ENCODE measurements around the gene BEX2.
"Not testable (repeated sequence)": the region's sequence is repeated elsewhere in the genome, so short reads cannot be mapped to it uniquely, and the experiment has no call there.

BEX2 gene

DNA sequence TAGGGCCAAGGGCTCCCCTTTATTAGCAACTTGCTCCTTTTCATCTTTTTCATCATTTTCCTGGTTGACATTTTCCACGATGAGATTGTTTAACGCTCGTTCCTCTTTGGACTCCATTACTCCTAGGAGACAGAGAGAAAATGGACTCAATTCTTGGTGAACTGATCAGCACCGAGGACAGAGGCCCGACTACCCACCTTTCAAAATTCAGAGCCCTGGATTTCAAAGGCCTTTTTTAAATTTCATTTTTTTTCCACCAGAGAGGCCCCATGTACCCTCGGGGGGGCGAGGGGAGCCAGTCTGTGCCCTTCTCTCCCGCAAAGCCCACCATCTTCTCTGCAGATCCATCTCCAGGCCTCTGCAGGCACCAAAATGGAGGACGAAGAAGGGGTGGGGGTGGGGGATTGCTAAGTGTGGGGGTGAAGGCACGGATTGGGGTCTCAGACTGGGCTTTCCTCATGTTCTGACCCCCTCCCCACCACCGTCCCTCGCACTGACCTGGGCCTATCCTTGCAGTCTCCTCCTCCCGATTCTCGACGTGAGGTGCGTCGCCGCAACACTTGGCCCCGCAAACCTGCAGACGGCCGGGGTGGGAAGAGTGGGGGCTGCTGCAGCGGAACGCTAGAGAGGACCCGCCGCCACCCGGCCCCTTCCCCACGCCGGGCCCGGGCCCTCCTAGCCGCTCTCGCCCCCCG lies 783 bp downstream of the BEX2 start:
- no peak for DNase-seq (ENCODE audit: low spot score in 2 of 2)
- in situ Hi-C loops (cut with MboI; ENCODE audit: low sequenced_read_pairs), result no loop called here
- H3K4me1 ChIP-seq, result no peaks in the 10 kb centered on the region

DNA sequence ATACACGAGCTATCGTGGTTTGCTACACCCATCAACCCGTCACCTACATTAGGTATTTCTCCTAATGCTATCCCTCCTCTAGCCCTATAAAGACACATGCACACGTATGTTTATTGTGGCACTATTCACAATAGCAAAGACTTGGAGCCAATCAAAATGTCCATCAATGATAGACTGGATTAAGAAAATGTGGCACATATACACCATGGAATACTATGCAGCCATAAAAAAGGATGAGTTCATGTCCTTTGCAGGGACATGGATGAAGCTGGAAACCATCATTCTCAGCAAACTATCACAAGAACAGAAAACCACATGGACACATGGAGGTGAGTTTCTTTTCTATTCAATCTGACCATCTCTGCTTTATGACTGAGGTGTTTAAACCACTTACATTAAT lies 5.1 kb downstream of the BEX2 start:
- H3K27me3 ChIP-seq (ENCODE audit: low read depth); DNase-seq (ENCODE audit: low spot score in 2 of 2); H3K4me3 ChIP-seq; in situ Hi-C loops (cut with MboI; ENCODE audit: low sequenced_read_pairs); H3K9me3 ChIP-seq; H3K36me3 ChIP-seq (replicated peaks); H3K4me1 ChIP-seq: not testable (repeated sequence)

More for the DNA sequence above, 783 bp downstream of the BEX2 start:
- Histone ChIP-seq H3K4me3 (no peak overlapping the region), H3K9me3 (no peaks in the 10 kb centered on the region), H3K27me3 (ENCODE audit: low read depth) (no peaks in the 10 kb centered on the region), H3K36me3 (replicated peaks) (no peaks in the 10 kb centered on the region)

DNA sequence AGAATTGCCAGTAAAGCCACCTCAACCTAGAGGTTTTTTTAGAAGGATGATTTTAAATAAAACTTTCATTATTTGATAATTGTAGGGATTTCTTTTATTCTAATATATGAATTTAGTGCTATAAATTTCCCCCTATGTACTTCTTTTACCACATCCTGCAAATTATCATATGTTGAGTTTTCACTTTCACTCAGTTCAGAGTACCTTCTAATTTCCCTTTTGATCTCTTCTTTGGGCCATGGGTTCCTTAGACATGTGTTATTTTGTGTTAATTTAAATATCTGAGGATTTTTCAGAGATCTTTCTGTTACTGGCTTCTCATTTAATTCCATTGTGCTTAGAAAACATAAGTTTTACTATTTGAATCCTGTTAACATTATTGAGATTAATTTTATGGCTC lies 6.1 kb downstream of the BEX2 start:
- Histone ChIP-seq H3K36me3 (replicated peaks) (no peaks in the 10 kb centered on the region), H3K4me3 (no peak overlapping the region), H3K27me3 (ENCODE audit: low read depth) (no peaks in the 10 kb centered on the region), H3K9me3 (no peaks in the 10 kb centered on the region), H3K4me1 (no peaks in the 10 kb centered on the region)
- no peak for DNase-seq (ENCODE audit: low spot score in 2 of 2)
- in situ Hi-C loops (cut with MboI; ENCODE audit: low sequenced_read_pairs), result no loop called here

DNA sequence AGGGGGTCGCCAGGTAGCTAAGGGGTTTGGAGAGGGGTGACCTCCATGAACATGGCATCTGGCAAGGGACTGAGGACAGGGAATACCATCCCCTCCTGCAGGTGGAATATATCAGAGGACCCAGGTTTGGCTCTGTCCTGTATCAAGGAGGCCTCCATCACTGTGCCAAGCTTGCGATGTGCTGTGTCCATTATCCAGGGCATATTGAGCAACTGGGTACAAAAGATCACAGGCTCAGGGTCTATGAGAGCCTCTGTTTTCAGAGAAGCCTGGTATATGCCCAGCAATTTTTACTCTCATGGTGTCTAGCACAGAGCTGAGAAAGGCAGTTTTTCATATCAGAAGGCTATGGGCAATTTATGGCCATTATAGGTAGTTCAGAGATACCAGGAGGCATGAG lies 17.7 kb downstream of the BEX2 start:
- DNase-seq (ENCODE audit: low spot score in 2 of 2), result no peak
- no peak overlapping the region for H3K4me3 ChIP-seq
- H3K9me3 ChIP-seq, result no peaks in the 10 kb centered on the region
- in situ Hi-C loops (cut with MboI; ENCODE audit: low sequenced_read_pairs), result no loop called here
- no peaks in the 10 kb centered on the region; the same call in 1 of the 2 replicates for H3K27me3 ChIP-seq (ENCODE audit: low read depth)
- H3K4me1 ChIP-seq, result no peaks in the 10 kb centered on the region
- H3K36me3 ChIP-seq (replicated peaks), result no peaks in the 10 kb centered on the region

DNA sequence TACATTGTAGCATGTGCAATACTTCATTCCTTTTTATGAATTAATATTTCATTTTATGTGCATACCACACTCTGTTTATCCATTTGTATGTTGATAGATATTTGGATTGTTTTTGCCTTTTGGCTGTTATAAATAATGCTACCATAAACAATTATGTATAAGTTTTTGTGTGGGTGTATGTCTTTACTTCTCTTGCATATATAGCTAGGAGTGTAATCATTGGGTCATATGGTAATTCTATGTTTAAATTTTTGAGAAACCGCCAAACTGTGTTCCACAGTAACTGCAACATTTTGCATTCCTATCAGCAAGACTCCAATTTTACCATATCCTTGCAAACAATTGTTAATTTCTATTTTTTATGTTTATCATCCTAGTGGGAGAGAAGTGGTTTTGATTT lies 31.2 kb downstream of the BEX2 start:
- Histone ChIP-seq H3K27me3 (ENCODE audit: low read depth) (peaks cover 41% of the 10 kb centered on the region), H3K9me3 (no peaks in the 10 kb centered on the region), H3K4me1 (no peaks in the 10 kb centered on the region), H3K36me3 (replicated peaks) (no peaks in the 10 kb centered on the region), H3K4me3 (no peak overlapping the region)
- DNase-seq (ENCODE audit: low spot score in 2 of 2), result no peak
- in situ Hi-C loops (cut with MboI; ENCODE audit: low sequenced_read_pairs), result no loop called here

DNA sequence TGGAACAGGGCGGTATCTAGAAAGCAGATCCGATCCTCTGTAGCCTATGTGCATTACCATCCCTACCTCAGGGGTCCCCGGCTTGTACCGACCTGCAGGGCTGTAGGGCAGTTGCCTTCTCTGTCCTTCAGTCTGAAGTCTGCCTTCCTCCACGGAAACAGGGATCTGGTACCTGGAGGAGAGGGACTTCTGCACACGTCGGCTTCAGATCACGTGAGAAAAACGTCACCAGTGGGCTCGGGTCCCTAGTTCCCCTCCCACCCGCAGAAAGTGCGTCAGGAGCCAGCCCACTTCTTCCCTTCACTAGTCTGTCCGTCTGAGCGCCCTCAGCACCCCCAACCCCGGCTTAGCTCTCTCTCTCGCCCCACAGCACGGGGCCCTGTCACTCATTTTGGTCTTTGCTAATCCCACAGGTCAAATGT lies 34.2 kb downstream of the BEX2 start, which contains the start of gene TCEAL5:
Gene TCEAL5, minus strand, starts transcription at position 170 of the 422 bp plus-strand sequence. CDS start 2,187 bp downstream, outside the sequence.
- Histone ChIP-seq H3K27me3 (ENCODE audit: low read depth) (peaks cover 64% of the 10 kb centered on the region), H3K4me1 (no peaks in the 10 kb centered on the region), H3K36me3 (replicated peaks) (no peaks in the 10 kb centered on the region), H3K9me3 (no peaks in the 10 kb centered on the region), H3K4me3 (no peak within 1 kb of the TSS)
- no peak for DNase-seq (ENCODE audit: low spot score in 2 of 2)
- in situ Hi-C loops (cut with MboI; ENCODE audit: low sequenced_read_pairs), result no loop called here

DNA sequence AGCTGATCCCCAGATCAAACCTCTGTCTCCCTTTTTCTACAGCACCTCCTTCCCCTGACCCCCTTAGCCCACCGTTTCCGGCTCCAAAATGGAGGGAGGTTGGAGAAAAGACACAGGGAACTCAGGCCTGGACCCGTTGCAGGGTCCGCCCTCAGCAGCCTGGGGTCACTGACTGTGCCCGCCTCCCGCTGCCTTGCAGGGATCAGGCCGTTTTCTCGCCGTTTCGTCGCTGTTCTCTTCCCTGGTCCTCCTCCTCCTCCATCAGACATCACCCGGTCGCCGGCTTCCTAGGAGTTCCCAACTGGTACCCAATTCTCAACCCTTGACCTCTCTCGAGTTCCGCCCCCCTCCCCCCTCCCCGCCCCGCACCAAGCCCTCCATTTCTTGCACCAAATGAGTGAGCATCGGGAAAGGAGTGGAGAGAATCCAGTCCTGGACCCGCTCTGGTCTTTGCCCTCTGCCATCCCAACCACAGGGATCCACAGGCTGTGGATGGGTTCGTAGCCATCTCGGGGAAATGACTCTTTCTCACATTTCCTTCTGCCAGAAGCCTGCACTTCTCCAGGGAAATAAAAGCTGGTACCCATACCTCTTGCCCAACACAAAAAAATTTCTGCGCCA lies 34.7 kb downstream of the BEX2 start:
- no peaks in the 10 kb centered on the region for H3K4me1 ChIP-seq
- no peaks in the 10 kb centered on the region for H3K36me3 ChIP-seq (replicated peaks)
- no peak overlapping the region for H3K4me3 ChIP-seq
- no peaks in the 10 kb centered on the region for H3K9me3 ChIP-seq
- DNase-seq (ENCODE audit: low spot score in 2 of 2), result no peak
- H3K27me3 ChIP-seq (ENCODE audit: low read depth), result peaks cover 68% of the 10 kb centered on the region
- in situ Hi-C loops (cut with MboI; ENCODE audit: low sequenced_read_pairs), result no loop called here

DNA sequence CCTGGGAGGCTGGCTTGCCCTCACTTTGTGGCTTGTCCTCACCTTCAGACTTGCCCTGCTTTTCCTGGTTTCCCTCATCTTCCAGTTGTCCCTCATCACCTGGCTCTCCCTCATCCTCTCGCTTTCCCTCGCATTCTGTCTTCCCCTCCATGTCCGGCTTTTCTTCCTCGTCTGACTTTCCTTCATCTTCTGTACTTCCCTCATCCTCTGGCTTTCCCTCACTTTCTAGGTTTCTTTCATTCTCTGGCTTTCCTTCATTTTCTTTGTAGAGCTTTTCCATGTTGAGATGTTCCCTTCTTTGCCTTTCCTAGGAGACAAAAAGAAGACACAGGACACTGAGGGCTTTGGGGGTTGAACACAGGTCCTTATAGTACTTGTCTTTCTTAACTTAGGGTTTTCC lies 36.5 kb downstream of the BEX2 start:
- Histone ChIP-seq H3K36me3 (replicated peaks) (no peaks in the 10 kb centered on the region), H3K4me3 (no peak overlapping the region), H3K4me1 (no peaks in the 10 kb centered on the region), H3K9me3 (no peaks in the 10 kb centered on the region), H3K27me3 (ENCODE audit: low read depth) (peaks cover 65% of the 10 kb centered on the region)
- DNase-seq (ENCODE audit: low spot score in 2 of 2), result no peak
- in situ Hi-C loops (cut with MboI; ENCODE audit: low sequenced_read_pairs), result no loop called here

Data from HAP-1 (cell line).